Fibroblast of mammary gland (primary cell): ENCODE results near the gene MPZL3.
A peak's percentile ranks its signal among the peaks of the same experiment; 100 is the strongest.

Source experiments
- DNase-seq: peaks from one replicate; pipeline ENCODE4 v3.0.0-alpha.2; 2010; ENCODE audit warnings: low read depth
- H3K4me3 ChIP-seq: 2 replicates; pipeline ENCODE4 v1.5.1; 2011; ENCODE audit warnings: low read depth, mild to moderate bottlenecking, low read length, moderate library complexity; ENCODE audit not compliant: control insufficient read depth
- CTCF ChIP-seq: conservative IDR thresholded peaks from 2 replicates; pipeline ENCODE4 v1.5.1; 2011; ENCODE audit warnings: low read depth, low read length, inconsistent platforms; ENCODE audit not compliant: control insufficient read depth, insufficient read depth

MPZL3 gene

GRCh38 chr11:118259138-118259537, 7.0 kb upstream of the MPZL3 start:
- no peak for TF ChIP-seq CTCF
- H3K4me3 ChIP-seq = no peak overlapping the region
- no peak for DNase-seq

GRCh38 chr11:118258410-118258809, 6.2 kb upstream of the MPZL3 start:
- DNase-seq = peak; percentile 3
- H3K4me3 ChIP-seq = no peak overlapping the region
- TF ChIP-seq CTCF = peak; percentile 20

GRCh38 chr11:118252688-118253087, 523 bp upstream of the MPZL3 start:
- DNase-seq = no peak
- TF ChIP-seq CTCF = no peak
- no peak overlapping the region for H3K4me3 ChIP-seq

- TF ChIP-seq CTCF = no peak
- H3K4me3 ChIP-seq = no peak overlapping the region
- no peak for DNase-seq
Measured at GRCh38 chr11:118247041-118247440, 5.1 kb downstream of the MPZL3 start.

- no peak for DNase-seq
- H3K4me3 ChIP-seq = no peak overlapping the region
- TF ChIP-seq CTCF = no peak
Measured at GRCh38 chr11:118245936-118246562, 6.1 kb downstream of the MPZL3 start.

GRCh38 chr11:118243993-118244762, 8.0 kb downstream of the MPZL3 start:
- DNase-seq = no peak
- no peak overlapping the region for H3K4me3 ChIP-seq
- no peak for TF ChIP-seq CTCF
